Fibroblast of villous mesenchyme (primary cell): ENCODE results near the gene CRAT. TPM values are rescaled to one million over a fixed set of nuclear protein-coding genes. Genes with fewer than 3 reads are reported as not detected.
"Not testable (repeated sequence)": the region's sequence is repeated elsewhere in the genome, so short reads cannot be mapped to it uniquely, and the experiment has no call there.

Source experiments
- DNase-seq: peaks from one replicate; pipeline ENCODE4 v3.0.0-alpha.2; 2010; ENCODE audit warnings: low read depth
- H3K4me3 ChIP-seq: 2 replicates; pipeline ENCODE4 v1.5.1; 2011; ENCODE audit warnings: low read depth, mild to moderate bottlenecking, low read length
- CTCF ChIP-seq: IDR thresholded peaks from 2 replicates; pipeline ENCODE4 v1.5.1; 2012; ENCODE audit warnings: low read depth, mild to moderate bottlenecking, low read length; ENCODE audit not compliant: insufficient read depth
- total RNA-seq: library from RNA; depleted of rRNA; stranded (reverse); fragments of >200 nt; gene quantifications from 2 replicates; pipeline ENCODE4 v1.2.3, GENCODE V29; 2012

CRAT gene
- total RNA-seq, 1 donor: 33.2 TPM

GRCh38 chr9:129122133-129122532 is 11.5 kb upstream of the CRAT start:
- no peak for DNase-seq
- TF ChIP-seq CTCF: no peak
- no peak overlapping the region for H3K4me3 ChIP-seq

- DNase-seq: no peak
- H3K4me3 ChIP-seq: no peak overlapping the region
- no peak for TF ChIP-seq CTCF
Measured at GRCh38 chr9:129121483-129121882, 10.9 kb upstream of the CRAT start.

- DNase-seq: no peak
- TF ChIP-seq CTCF: no peak
Measured at GRCh38 chr9:129118799-129119198, 8.2 kb upstream of the CRAT start.

GRCh38 chr9:129113645-129114304 is 3.2 kb upstream of the CRAT start:
- DNase-seq: no peak
- TF ChIP-seq CTCF: no peak
- H3K4me3 ChIP-seq: no peak overlapping the region

More at GRCh38 chr9:129118799-129119198, 8.2 kb upstream of the CRAT start:
- H3K4me3 ChIP-seq: no peak overlapping the region

GRCh38 chr9:129112526-129112925 is 1.9 kb upstream of the CRAT start:
- H3K4me3 ChIP-seq: peak overlapping the region; percentile 85
- not testable (repeated sequence) for DNase-seq

GRCh38 chr9:129111528-129112151 is 1.0 kb upstream of the CRAT start:
- peak; percentile 40 for DNase-seq
- peak overlapping the region; percentile 85 for H3K4me3 ChIP-seq
- TF ChIP-seq CTCF: no peak

- DNase-seq: peak; percentile 23
- no peak for TF ChIP-seq CTCF
Measured at GRCh38 chr9:129109952-129110739, 447 bp downstream of the CRAT start.

More at GRCh38 chr9:129109952-129110739, 447 bp downstream of the CRAT start:
- peak overlapping the region; percentile 85 for H3K4me3 ChIP-seq
